Keratinocyte (primary cell): Measurements from ENCODE around the gene EDEM1. TPM values are rescaled to one million over a fixed set of nuclear protein-coding genes. Genes with fewer than 3 reads are reported as not detected.

Experiments used
- DNase-seq: peaks from one replicate; pipeline ENCODE4 v3.0.0-alpha.2; 2011; ENCODE audit warnings: low read depth, missing footprints, low spot score
- FAIRE-seq: peaks from 2 replicates; lab custom pipeline; 2011; peaks lifted over from hg19 to GRCh38; lab: Jason Lieb, UNC
- H2AFZ ChIP-seq: 2 replicates; pipeline ENCODE4 v1.6.0; 2012; ENCODE audit warnings: low read length, control low read depth, inconsistent platforms; ENCODE audit not compliant: control insufficient read depth
- H3K27ac ChIP-seq: 2 replicates; pipeline ENCODE4 v1.5.1; 2011; ENCODE audit warnings: low read length; ENCODE audit not compliant: control insufficient read depth, insufficient read depth
- H3K27me3 ChIP-seq: 3 replicates; pipeline ENCODE4 v1.6.0; 2011; ENCODE audit warnings: low read length; ENCODE audit not compliant: control insufficient read depth, insufficient read depth; ENCODE audit errors: extremely low read depth
- H3K36me3 ChIP-seq, 2 experiments: 2 replicates in 1 of 2; 3 replicates in 1 of 2; pipeline ENCODE4 v1.5.1; 2011; ENCODE audit warnings: low read length in 2 of 2, mild to moderate bottlenecking in 1 of 2; ENCODE audit not compliant: control insufficient read depth in 2 of 2, insufficient read depth in 2 of 2; ENCODE audit errors: extremely low read depth in 1 of 2
- H3K4me1 ChIP-seq: 3 replicates; pipeline ENCODE4 v1.5.1; 2011; ENCODE audit warnings: low read length; ENCODE audit not compliant: control insufficient read depth, insufficient read depth; ENCODE audit errors: extremely low read depth
- H3K4me2 ChIP-seq: 3 replicates; pipeline ENCODE4 v1.6.0; 2011; ENCODE audit warnings: low read depth, low read length; ENCODE audit not compliant: control insufficient read depth, insufficient read depth; ENCODE audit errors: extremely low read depth
- H3K4me3 ChIP-seq, 3 experiments: fragments of 200-600 bp in 1 of 3; sonication (generic) in 1 of 3; 2 replicates in 2 of 3; 3 replicates in 1 of 3; pipeline ENCODE4 v1.5.1; 2011 to 2016; ENCODE audit warnings: low read length in 3 of 3, mild to moderate bottlenecking in 3 of 3, control low read depth in 2 of 3, inconsistent platforms in 1 of 3, low read depth in 1 of 3, mixed read lengths in 1 of 3, mixed run types in 1 of 3, moderate library complexity in 1 of 3; ENCODE audit not compliant: control insufficient read depth in 2 of 3, insufficient read depth in 2 of 3; ENCODE audit errors: extremely low read depth in 1 of 3
- H3K79me2 ChIP-seq: 2 replicates; pipeline ENCODE4 v1.6.0; 2012; ENCODE audit warnings: low read length; ENCODE audit not compliant: control insufficient read depth, insufficient read depth
- H3K9ac ChIP-seq: 3 replicates; pipeline ENCODE4 v1.6.0; 2011; ENCODE audit warnings: low read length; ENCODE audit not compliant: control insufficient read depth, insufficient read depth; ENCODE audit errors: extremely low read depth
- H3K9me1 ChIP-seq: 3 replicates; pipeline ENCODE4 v1.6.0; 2011; ENCODE audit warnings: low read length; ENCODE audit not compliant: control insufficient read depth, insufficient read depth; ENCODE audit errors: extremely low read depth
- H3K9me3 ChIP-seq: 2 replicates; pipeline ENCODE4 v1.5.1; 2012; ENCODE audit warnings: low read depth, low read length; ENCODE audit not compliant: control insufficient read depth
- H4K20me1 ChIP-seq: 3 replicates; pipeline ENCODE4 v1.6.0; 2011; ENCODE audit warnings: low read length; ENCODE audit not compliant: control insufficient read depth, insufficient read depth; ENCODE audit errors: extremely low read depth
- EZH2 ChIP-seq: IDR thresholded peaks from one replicate; pipeline ENCODE4 v1.6.1; 2012; ENCODE audit warnings: inconsistent platforms, mild to moderate bottlenecking, low read length, moderate library complexity
- dilution Hi-C: fragments of 300-500 bp; cut with MboI; formaldehyde crosslinking; loops from one replicate; pipeline ENCODE4 v1.7.0; 2020; ENCODE audit warnings: low sequenced_read_pairs; ENCODE audit not compliant: extremely low pct_ligation_motif_present
- polyA plus RNA-seq, 5 experiments: library from polyadenylated mRNA; depleted of rRNA in 3 of 5; stranded (reverse) in 3 of 5; stranded (forward) in 1 of 5; unstranded in 1 of 5; fragments of >200 nt; gene quantifications; 1 replicate in 1 of 5; 2 replicates in 3 of 5; 3 replicates in 1 of 5; pipeline versions ENCODE4 v1.2.1 to v1.2.3, GENCODE V29; 2011 to 2012; ENCODE audit warnings: missing spikeins in 2 of 5, low read depth in 1 of 5, low replicate concordance in 1 of 5
- TF ChIP-seq, protein P1 (sequence below), 3 experiments: IDR thresholded peaks in 1 of 3; conservative IDR thresholded peaks in 1 of 3; optimal IDR thresholded peaks in 1 of 3; 2 replicates in 2 of 3; 3 replicates in 1 of 3; pipeline versions ENCODE3 to v1.5.1; 2011; ENCODE audit warnings: low read length in 3 of 3, mild to moderate bottlenecking in 3 of 3, moderate library complexity in 2 of 3, control low read depth in 1 of 3, inconsistent platforms in 1 of 3; ENCODE audit not compliant: insufficient read depth in 2 of 3; ENCODE audit errors: extremely low read depth in 1 of 3

Gene EDEM1
- polyA plus RNA-seq, 1 donor (not counting 4 experiments of a cell fraction or from before 2014, with no cell fraction given) = 65.2 TPM

DNA sequence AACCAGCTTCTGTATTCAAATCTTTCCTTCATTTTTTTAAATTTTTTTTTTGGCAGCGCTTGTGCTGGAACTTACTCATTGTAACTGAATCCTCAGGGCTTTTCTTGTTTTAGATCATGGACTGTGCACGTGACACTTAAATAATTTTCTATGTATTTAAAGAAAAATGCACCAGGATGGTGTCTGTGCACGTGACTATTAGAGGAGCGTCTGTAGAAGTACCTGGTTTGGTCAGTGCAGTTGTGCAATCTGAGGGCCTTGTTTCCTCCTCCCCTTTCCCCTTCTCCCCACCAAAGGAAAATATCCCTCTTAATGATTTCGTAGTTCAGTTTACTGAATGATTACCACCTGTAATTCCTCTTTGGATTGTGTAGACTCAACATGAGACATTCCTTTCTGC, 31.3 kb downstream of the EDEM1 start:
- DNase-seq = no peak
- Histone ChIP-seq H3K36me3 (peaks cover 39 to 41% of the 10 kb centered on the region in 2 experiments), H3K9me3 (no peaks in the 10 kb centered on the region), H3K9ac (no peak overlapping the region), H3K27ac (no peak overlapping the region), H3K79me2 (no peaks in the 10 kb centered on the region), H3K4me1 (no peaks in the 10 kb centered on the region), H3K4me3 (no peak overlapping the region), H4K20me1 (no peaks in the 10 kb centered on the region), H3K4me2 (no peak overlapping the region), H3K9me1 (no peaks in the 10 kb centered on the region), H3K27me3 (no peaks in the 10 kb centered on the region), H2AFZ (no peak overlapping the region)
- TF ChIP-seq, protein P1, sequence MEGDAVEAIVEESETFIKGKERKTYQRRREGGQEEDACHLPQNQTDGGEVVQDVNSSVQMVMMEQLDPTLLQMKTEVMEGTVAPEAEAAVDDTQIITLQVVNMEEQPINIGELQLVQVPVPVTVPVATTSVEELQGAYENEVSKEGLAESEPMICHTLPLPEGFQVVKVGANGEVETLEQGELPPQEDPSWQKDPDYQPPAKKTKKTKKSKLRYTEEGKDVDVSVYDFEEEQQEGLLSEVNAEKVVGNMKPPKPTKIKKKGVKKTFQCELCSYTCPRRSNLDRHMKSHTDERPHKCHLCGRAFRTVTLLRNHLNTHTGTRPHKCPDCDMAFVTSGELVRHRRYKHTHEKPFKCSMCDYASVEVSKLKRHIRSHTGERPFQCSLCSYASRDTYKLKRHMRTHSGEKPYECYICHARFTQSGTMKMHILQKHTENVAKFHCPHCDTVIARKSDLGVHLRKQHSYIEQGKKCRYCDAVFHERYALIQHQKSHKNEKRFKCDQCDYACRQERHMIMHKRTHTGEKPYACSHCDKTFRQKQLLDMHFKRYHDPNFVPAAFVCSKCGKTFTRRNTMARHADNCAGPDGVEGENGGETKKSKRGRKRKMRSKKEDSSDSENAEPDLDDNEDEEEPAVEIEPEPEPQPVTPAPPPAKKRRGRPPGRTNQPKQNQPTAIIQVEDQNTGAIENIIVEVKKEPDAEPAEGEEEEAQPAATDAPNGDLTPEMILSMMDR (optimal IDR thresholded peaks at IDR 0.05 in 1 of 3, IDR thresholded peaks at IDR 0.05 in 1 of 3, conservative IDR thresholded peaks at IDR 0.05 in 1 of 3; ENCODE audit: extremely low read depth in 1 of 3, insufficient read depth in 2 of 3, low read length in 3 of 3) = no peak
- TF ChIP-seq EZH2 = no peak
- FAIRE-seq = no peak
- dilution Hi-C loops = no loop called here

DNA sequence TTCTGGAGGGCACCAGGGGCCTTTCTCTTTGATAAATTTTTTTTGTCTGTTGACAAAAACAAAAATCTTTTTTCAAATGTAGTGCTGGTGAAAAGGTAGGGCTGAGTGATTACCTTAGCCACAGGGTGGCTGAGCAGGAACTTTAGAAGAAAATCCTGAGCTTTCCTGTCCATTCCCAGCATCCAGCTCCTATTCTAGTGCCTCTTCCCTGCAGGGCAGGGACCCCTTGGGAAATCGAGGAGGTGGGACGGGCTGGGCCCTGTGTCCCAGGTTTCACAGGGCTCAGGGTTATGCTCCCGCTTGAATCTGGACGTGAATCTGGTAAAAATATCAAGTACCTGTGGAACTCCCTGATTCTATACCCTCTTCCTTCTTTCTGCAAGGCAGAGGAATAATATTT, 31.7 kb downstream of the EDEM1 start:
- no peak overlapping the region for H2AFZ ChIP-seq
- H3K4me2 ChIP-seq = no peak overlapping the region
- no peaks in the 10 kb centered on the region for H3K9me3 ChIP-seq
- FAIRE-seq (no peak), DNase-seq (no peak)
- no peaks in the 10 kb centered on the region for H3K9me1 ChIP-seq
- no peak overlapping the region for H3K27ac ChIP-seq
- dilution Hi-C loops = no loop called here
- H3K4me3 ChIP-seq = no peak overlapping the region
- H3K27me3 ChIP-seq = no peaks in the 10 kb centered on the region
- peaks cover 35 to 37% of the 10 kb centered on the region in 2 experiments for H3K36me3 ChIP-seq
- H3K4me1 ChIP-seq = no peaks in the 10 kb centered on the region
- H4K20me1 ChIP-seq = no peaks in the 10 kb centered on the region
- H3K79me2 ChIP-seq = no peaks in the 10 kb centered on the region
- no peak overlapping the region for H3K9ac ChIP-seq
- no peak for TF ChIP-seq EZH2
- TF ChIP-seq, protein P1 (optimal IDR thresholded peaks at IDR 0.05 in 1 of 3, IDR thresholded peaks at IDR 0.05 in 1 of 3, conservative IDR thresholded peaks at IDR 0.05 in 1 of 3; ENCODE audit: extremely low read depth in 1 of 3, insufficient read depth in 2 of 3, low read length in 3 of 3) = no peak
